Measurements from ENCODE around the gene ATXN7L1. TPM values are rescaled to one million over a fixed set of nuclear protein-coding genes. Genes with fewer than 3 reads are reported as not detected.
A peak's percentile ranks its signal among the peaks of the same experiment; 100 is the strongest.

ATXN7L1 gene
- total RNA-seq, 1 experiment from 2014 or later: 38.5 TPM

GRCh38 chr7:105653441-105654005 is 222.9 kb downstream of the ATXN7L1 start (continued):
- TF ChIP-seq ZNF425 (CRISPR knock-in tag; conservative IDR thresholded peaks at IDR 0.05) (no peak), PRDM15 (CRISPR knock-in tag; IDR thresholded peaks at IDR 0.05) (no peak), SMAD4 (CRISPR knock-in tag; IDR thresholded peaks at IDR 0.05) (no peak)

GRCh38 chr7:105652359-105652993 is 223.9 kb downstream of the ATXN7L1 start:
- Mint-ChIP-seq H3K27me3 (ENCODE audit: low read depth) (no peaks in the 10 kb centered on the region), H3K4me3 (peak overlapping the region; percentile 8; the same call in 1 of the 2 replicates), H3K9me3 (no peaks in the 10 kb centered on the region), H3K27ac (peak overlapping the region; percentile 97), H3K36me3 (peaks cover 13% of the 10 kb centered on the region), H3K4me1 (peaks cover 98% of the 10 kb centered on the region)
- TF ChIP-seq CTCF (IDR thresholded peaks at IDR 0.05) (peak; percentile 74), ZNF121 (CRISPR knock-in tag; IDR thresholded peaks at IDR 0.05) (peak; percentile 85), E2F5 (CRISPR knock-in tag; IDR thresholded peaks at IDR 0.05) (0 out of 2 replicates have a peak, but pooled peaks have one; percentile 35), FOXK1 (CRISPR knock-in tag; IDR thresholded peaks at IDR 0.05) (peak; percentile 15; the same call in 1 of the 2 replicates), CREB1 (CRISPR knock-in tag; IDR thresholded peaks at IDR 0.05) (no peak), TEAD1 (CRISPR knock-in tag; IDR thresholded peaks at IDR 0.05) (peak; percentile 25; the same call in 1 of the 2 replicates), USF1 (CRISPR knock-in tag; IDR thresholded peaks at IDR 0.05) (no peak), ARID4B (CRISPR knock-in tag; IDR thresholded peaks at IDR 0.05; ENCODE audit: borderline replicate concordance) (no peak), ZNF263 (CRISPR knock-in tag; IDR thresholded peaks at IDR 0.05; ENCODE audit: low read depth) (peak; percentile 82), ZNF232 (CRISPR knock-in tag; IDR thresholded peaks at IDR 0.05) (0 out of 2 replicates have a peak, but pooled peaks have one; percentile 51), SP1 (CRISPR knock-in tag; conservative IDR thresholded peaks at IDR 0.05) (0 out of 2 replicates have a peak, but pooled peaks have one; percentile 21), RORB (CRISPR knock-in tag; IDR thresholded peaks at IDR 0.05) (no peak), FOXP1 (CRISPR knock-in tag; IDR thresholded peaks at IDR 0.05; ENCODE audit: borderline replicate concordance) (no peak)
- peak; percentile 94 for DNase-seq (ENCODE audit: low spot score)
- POLR2A ChIA-PET: interaction anchor here (1.0 kb wide), 1 partner anchor 13 kb away, joined by 3 read pairs; no protein-coding TSS in a partner anchor
- CTCF ChIA-PET: interaction anchor here (0.6 to 2.1 kb wide), 21 partner anchors 9 to 431 kb away, joined by 3 to 25 read pairs (median 4); partner anchors contain the start of gene ATXN7L1
- ATAC-seq: peak; percentile 81
